Transverse colon (tissue), 4 donors: ENCODE measurements around the gene LETMD1. TPM values are rescaled to one million over a fixed set of nuclear protein-coding genes. Genes with fewer than 3 reads are reported as not detected.
A peak's percentile ranks its signal among the peaks of the same experiment; 100 is the strongest.

ENCODE experiments used
- DNase-seq: peaks from one replicate; pipeline ENCODE4 v3.0.0-alpha.2; 2019
- H3K27ac ChIP-seq, 4 donors: fragments of 200-600 bp; sonication (generic); 2 replicates each; pipeline ENCODE4 v1.5.1; 2016 to 2018; ENCODE audit warnings: inconsistent platforms in 4 of 4
- H3K27me3 ChIP-seq: fragments of 200-600 bp; sonication (generic); 2 replicates; pipeline ENCODE4 v1.5.1; 2017; ENCODE audit warnings: inconsistent platforms
- H3K36me3 ChIP-seq, 4 donors: fragments of 200-600 bp; sonication (generic); 2 replicates each; pipeline ENCODE4 v1.5.1; 2017 to 2019; ENCODE audit warnings: inconsistent platforms in 4 of 4
- H3K4me1 ChIP-seq, 4 donors: fragments of 200-600 bp; sonication (generic); 2 replicates each; pipeline ENCODE4 v1.5.1; 2017 to 2020; ENCODE audit warnings: inconsistent platforms in 4 of 4
- H3K4me3 ChIP-seq, 4 donors: fragments of 200-600 bp; sonication (generic); 1 replicate in 1 of 4; 2 replicates in 3 of 4; pipeline versions ENCODE4 v1.5.1 to v1.6.1; 2017 to 2019; ENCODE audit warnings: inconsistent platforms in 4 of 4
- H3K9me3 ChIP-seq, 2 donors: fragments of 200-600 bp; sonication (generic); 2 replicates each; pipeline ENCODE4 v1.5.1; 2017 to 2019; ENCODE audit warnings: inconsistent platforms in 2 of 2
- EP300 ChIP-seq: sonication (generic); formaldehyde crosslinking; IDR thresholded peaks from one replicate; pipeline ENCODE4 v1.6.1; 2017; ENCODE audit warnings: antibody characterized with exemption, low read depth
- POLR2A ChIP-seq: fragments of 450-650 bp; IDR thresholded peaks from one replicate; pipeline ENCODE4 v1.6.1; 2016; ENCODE audit warnings: antibody characterized with exemption, mild to moderate bottlenecking, moderate library complexity
- POLR2AphosphoS5 ChIP-seq, 3 donors: sonication (generic); formaldehyde crosslinking; IDR thresholded peaks; one replicate each; pipeline ENCODE4 v1.6.1; 2016; ENCODE audit warnings: antibody characterized with exemption in 3 of 3
- WGBS, 2 donors: methylation state at CpG; one replicate each; pipeline ENCODE4 v1.1.5; 2018; ENCODE audit warnings: low coverage in 1 of 2; 5-methylcytosine and 5-hydroxymethylcytosine counted together
- in situ Hi-C, 4 donors: fragments of 200-750 bp; cut with MboI; loops; one replicate each; pipeline versions ENCODE4 v1.15.0 to v1.15.1; 2017; ENCODE audit warnings: low sequenced_read_pairs in 3 of 4, low pct_ligation_motif_present in 1 of 4, low pct_unique_long_range_greater_than_20kb in 1 of 4
- intact Hi-C: fragments of 100-400 bp; cut with DNase I; formaldehyde crosslinking; loops from one replicate; pipeline ENCODE4 v1.15.1; 2023; ENCODE audit warnings: low total_unique reads
- total RNA-seq, 4 donors: library from RNA; depleted of rRNA; stranded (reverse); fragments of >200 nt; gene quantifications; one replicate each; pipeline ENCODE4 v1.1.0, GENCODE V29; 2016
- TF ChIP-seq, protein P1 (sequence below), 5 experiments: fragments of 200-600 bp in 3 of 5; fragments of 450-650 bp in 2 of 5; sonication (generic) in 3 of 5; IDR thresholded peaks; 1 replicate in 2 of 5; 2 replicates in 3 of 5; pipeline ENCODE4 v1.5.1; 2016 to 2017; ENCODE audit warnings: antibody characterized with exemption in 5 of 5, inconsistent platforms in 3 of 5, mild to moderate bottlenecking in 2 of 5, moderate library complexity in 1 of 5

The LETMD1 gene
- total RNA-seq, 4 donors from 2014 or later, result 45.3 to 109 (median 88.9) TPM

DNA sequence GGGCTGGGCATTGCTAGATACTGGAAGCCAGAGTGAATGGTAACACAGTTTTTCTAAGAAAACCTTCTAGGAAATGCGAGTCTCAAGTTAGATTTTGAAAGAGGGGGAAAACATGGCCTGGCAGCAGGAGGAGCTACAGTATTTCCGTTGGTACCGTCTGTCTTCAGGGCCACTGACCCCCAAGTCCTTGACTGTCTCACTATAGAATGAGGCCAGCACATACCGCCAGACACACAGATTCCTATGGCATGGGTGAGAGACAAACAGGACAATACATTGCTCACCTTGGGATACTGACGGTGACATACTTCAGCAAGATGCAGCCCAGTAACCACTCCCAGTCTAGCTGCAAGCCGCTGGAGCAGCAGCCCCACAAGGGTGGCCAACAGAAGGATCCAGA lies 43.6 kb upstream of the LETMD1 start:
- no peak for DNase-seq
- Histone ChIP-seq H3K9me3 (no peaks in the 10 kb centered on the region), H3K27ac (no peak overlapping the region), H3K4me1 (peaks cover 0 to 7% (median 2%) of the 10 kb centered on the region in 4 donors), H3K27me3 (no peaks in the 10 kb centered on the region), H3K4me3 (no peak overlapping the region), H3K36me3 (peaks cover 0 to 20% (median 2%) of the 10 kb centered on the region in 4 donors)
- in situ Hi-C loops, result no loop called here
- 70 to 80% methylated on average over 2 to 6 of the region's 6 CpGs for WGBS, 2 donors
- TF ChIP-seq POLR2AphosphoS5 (IDR thresholded peaks at IDR 0.05) (no peak), POLR2A (no peak)
- TF ChIP-seq, protein P1, sequence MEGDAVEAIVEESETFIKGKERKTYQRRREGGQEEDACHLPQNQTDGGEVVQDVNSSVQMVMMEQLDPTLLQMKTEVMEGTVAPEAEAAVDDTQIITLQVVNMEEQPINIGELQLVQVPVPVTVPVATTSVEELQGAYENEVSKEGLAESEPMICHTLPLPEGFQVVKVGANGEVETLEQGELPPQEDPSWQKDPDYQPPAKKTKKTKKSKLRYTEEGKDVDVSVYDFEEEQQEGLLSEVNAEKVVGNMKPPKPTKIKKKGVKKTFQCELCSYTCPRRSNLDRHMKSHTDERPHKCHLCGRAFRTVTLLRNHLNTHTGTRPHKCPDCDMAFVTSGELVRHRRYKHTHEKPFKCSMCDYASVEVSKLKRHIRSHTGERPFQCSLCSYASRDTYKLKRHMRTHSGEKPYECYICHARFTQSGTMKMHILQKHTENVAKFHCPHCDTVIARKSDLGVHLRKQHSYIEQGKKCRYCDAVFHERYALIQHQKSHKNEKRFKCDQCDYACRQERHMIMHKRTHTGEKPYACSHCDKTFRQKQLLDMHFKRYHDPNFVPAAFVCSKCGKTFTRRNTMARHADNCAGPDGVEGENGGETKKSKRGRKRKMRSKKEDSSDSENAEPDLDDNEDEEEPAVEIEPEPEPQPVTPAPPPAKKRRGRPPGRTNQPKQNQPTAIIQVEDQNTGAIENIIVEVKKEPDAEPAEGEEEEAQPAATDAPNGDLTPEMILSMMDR (IDR thresholded peaks at IDR 0.05), result no peak
- intact Hi-C loops, result no loop called here

DNA sequence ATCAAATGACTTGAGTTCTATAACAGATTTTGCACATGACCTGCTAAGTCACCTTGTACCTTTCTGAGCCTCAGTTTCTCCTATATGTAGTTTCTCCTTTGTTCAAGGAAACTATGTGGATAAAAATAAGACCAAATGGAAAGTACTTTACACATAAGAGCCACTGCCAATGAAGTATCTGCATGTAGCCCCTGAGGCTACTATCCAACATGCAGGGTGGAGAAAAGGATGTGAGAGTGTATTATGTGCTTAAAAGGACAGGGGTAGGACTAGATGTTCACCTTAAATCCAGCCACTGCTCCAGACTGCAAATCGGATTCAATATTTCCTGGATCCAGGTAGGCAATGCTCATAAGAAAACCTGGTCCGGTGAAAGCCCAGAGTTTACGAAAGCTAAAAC lies 43.1 kb upstream of the LETMD1 start:
- no peaks in the 10 kb centered on the region for H3K27me3 ChIP-seq
- no peak for DNase-seq
- no peak overlapping the region for H3K4me3 ChIP-seq
- 95% methylated on average over 3 of the region's 3 CpGs; no CpG with 5 or more reads in 1 of the 2 donors for WGBS, 2 donors
- H3K27ac ChIP-seq, result no peak overlapping the region
- in situ Hi-C loops (no loop called here), intact Hi-C loops (no loop called here)
- TF ChIP-seq, protein P1 (IDR thresholded peaks at IDR 0.05), result no peak
- TF ChIP-seq POLR2AphosphoS5 (IDR thresholded peaks at IDR 0.05) (no peak), POLR2A (no peak), EP300 (no peak)
- H3K4me1 ChIP-seq, result peaks cover 0 to 9% (median 2%) of the 10 kb centered on the region in 4 donors
- peaks cover 0 to 20% (median 2%) of the 10 kb centered on the region in 4 donors for H3K36me3 ChIP-seq
- H3K9me3 ChIP-seq, result no peaks in the 10 kb centered on the region

DNA sequence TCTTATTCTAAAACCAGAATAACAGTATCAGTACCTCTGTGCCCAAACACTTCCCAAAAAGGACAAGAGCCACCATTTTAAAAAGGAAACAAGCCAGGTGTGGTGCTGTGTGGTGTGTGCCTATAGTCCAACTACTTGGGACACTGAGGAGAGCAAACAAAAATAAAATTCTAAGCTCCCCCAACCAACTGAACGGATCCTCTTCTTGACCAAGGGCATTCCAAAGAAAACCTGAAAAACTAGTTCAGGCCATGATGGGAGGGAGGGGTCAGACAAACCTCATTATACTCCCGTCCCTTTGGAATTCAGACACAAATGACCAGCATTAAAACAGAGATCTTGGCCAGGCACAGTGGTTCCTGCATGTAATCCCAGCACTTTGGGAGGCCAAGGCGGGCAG lies 42.5 kb upstream of the LETMD1 start:
- intact Hi-C loops, result no loop called here
- Histone ChIP-seq H3K4me3 (no peak overlapping the region), H3K27me3 (no peaks in the 10 kb centered on the region), H3K36me3 (peaks cover 0 to 20% (median 2%) of the 10 kb centered on the region in 4 donors), H3K4me1 (peaks cover 0 to 9% (median 2%) of the 10 kb centered on the region in 4 donors), H3K9me3 (no peaks in the 10 kb centered on the region), H3K27ac (peak overlapping the region in 2 of 4 donors; percentile 14 to 26)
- WGBS, 2 donors, result 50 to 62% methylated on average over 2 to 3 of the region's 3 CpGs
- DNase-seq, result no peak
- no peak for TF ChIP-seq POLR2AphosphoS5 (IDR thresholded peaks at IDR 0.05)
- TF ChIP-seq, protein P1 (IDR thresholded peaks at IDR 0.05), result no peak
- TF ChIP-seq POLR2A, result no peak
- no peak for TF ChIP-seq EP300
- in situ Hi-C loops, result no loop called here

DNA sequence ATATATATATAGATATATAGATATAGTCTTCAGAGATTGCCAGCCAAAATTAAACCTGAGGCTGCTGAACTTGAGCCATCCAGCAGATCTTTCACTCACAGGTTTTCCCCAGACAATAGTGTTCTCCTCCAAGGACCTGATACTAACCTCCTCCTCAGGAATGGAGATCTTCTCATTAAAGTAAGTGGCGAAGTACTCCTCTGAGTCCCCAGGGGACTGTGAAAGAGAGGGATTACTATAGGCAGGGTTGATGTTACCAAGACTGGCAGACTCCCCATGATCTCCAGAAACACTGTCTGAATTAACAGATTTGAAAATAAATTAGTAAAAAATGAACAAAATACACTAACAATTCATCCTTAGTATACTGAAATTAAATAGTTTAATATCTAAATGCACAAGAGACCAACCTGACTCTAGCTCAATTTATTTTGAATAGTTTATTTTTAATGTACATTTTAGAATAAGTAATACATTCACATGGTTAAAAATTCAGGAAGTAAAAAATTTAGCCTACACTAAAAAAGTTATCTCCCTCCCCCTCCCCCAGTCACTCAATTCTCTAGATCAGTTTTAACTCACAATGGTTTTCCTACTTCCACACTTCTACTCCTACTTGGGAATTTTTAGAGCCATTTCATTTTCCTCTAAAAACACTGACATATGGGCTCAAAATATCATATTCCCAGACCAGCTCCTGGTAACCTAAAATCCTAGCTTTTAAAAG lies 39.6 kb upstream of the LETMD1 start:
- WGBS, 2 donors, result 89 to 95% methylated on average over 1 of the region's 1 CpG
- H3K4me3 ChIP-seq, result no peak overlapping the region
- H3K27me3 ChIP-seq, result no peaks in the 10 kb centered on the region
- H3K36me3 ChIP-seq, result peaks cover 0 to 15% (median 2%) of the 10 kb centered on the region in 4 donors
- no peaks in the 10 kb centered on the region for H3K9me3 ChIP-seq
- no peak for DNase-seq
- in situ Hi-C loops, result no loop called here
- peak overlapping the region in 3 of 4 donors; percentile 19 to 58 (median 36) for H3K27ac ChIP-seq
- TF ChIP-seq EP300 (no peak), POLR2A (no peak), POLR2AphosphoS5 (IDR thresholded peaks at IDR 0.05) (no peak)
- TF ChIP-seq, protein P1 (IDR thresholded peaks at IDR 0.05), result no peak
- peaks cover 0 to 18% (median 4%) of the 10 kb centered on the region in 4 donors for H3K4me1 ChIP-seq
- intact Hi-C loops, result no loop called here
